Skeletal muscle cell (primary cell): Measurements from ENCODE around the gene RASAL2.
A peak's percentile ranks its signal among the peaks of the same experiment; 100 is the strongest.

ENCODE experiments used
- DNase-seq: peaks from one replicate; pipeline ENCODE4 v3.0.0-alpha.2; 2010; ENCODE audit warnings: low read depth
- H3K4me3 ChIP-seq: 2 replicates; pipeline ENCODE4 v1.5.1; 2011; ENCODE audit warnings: low read depth, mild to moderate bottlenecking, control low read depth, low read length, moderate library complexity

The RASAL2 gene

GRCh38 chr1:178266113-178266512 is 172.2 kb downstream of the RASAL2 start:
- H3K4me3 ChIP-seq = no peak overlapping the region
- DNase-seq = no peak

DNA sequence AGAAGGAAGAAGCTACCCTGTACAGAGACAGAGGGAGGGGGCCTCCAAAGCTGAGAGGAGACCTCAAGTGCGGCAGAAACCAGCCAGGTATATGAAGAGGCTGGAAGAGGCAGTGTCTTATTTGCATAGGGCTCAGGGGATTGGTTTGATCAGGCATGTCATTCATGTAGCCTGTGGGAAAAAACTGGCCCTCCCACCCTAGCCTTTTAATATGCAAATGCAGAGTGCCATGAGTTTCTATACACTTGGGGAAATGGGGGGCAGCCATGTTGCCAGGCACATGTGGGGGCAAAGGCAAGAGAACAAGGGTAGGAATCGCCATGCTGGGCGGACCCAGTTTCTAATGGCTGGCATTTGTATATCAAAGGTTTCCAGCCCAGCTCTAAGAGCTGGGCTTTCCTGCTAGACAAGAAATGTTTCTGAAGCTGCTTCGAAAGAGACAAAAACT is 172.7 kb downstream of the RASAL2 start:
- no peak overlapping the region for H3K4me3 ChIP-seq
- DNase-seq = no peak

GRCh38 chr1:178267646-178268094 is 173.8 kb downstream of the RASAL2 start:
- no peak for DNase-seq
- H3K4me3 ChIP-seq = no peak overlapping the region

GRCh38 chr1:178271471-178271870 is 177.6 kb downstream of the RASAL2 start:
- H3K4me3 ChIP-seq = no peak overlapping the region
- DNase-seq = no peak

DNA sequence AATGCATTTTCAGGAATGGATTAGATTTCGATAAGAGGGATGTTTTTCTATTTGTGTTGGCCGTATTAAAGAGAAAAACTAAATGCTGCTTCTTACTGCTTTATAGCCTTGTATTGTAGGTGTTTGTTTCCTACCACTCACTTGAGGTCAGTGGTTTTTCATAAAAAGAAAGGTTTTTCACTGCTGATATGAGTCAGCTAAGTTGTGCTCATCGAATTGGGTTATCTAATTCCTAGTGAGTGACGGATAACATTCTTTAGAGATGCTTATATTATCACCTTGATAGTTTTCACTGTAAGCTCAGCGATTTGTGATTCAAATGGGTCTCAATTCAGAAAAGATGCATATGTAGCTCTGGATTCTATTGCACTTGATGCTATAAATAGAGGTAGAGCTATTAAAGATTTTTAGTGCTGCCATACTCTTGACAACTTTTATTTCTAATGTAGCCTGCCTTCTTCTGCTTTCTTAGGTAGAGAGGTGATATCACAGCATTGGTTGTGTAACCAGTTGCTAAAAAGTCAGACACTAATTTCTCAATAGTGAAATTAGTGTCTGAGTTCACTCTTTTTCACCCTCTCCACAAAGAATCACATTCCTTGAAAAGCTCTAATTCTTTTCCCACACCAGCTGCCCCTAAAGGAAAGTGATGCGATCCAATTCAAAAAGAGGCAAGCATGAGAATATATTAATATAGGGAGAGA is 180.0 kb downstream of the RASAL2 start:
- DNase-seq = no peak

GRCh38 chr1:178275049-178275448 is 181.1 kb downstream of the RASAL2 start:
- no peak overlapping the region for H3K4me3 ChIP-seq
- DNase-seq = no peak

More for the DNA sequence above, 180.0 kb downstream of the RASAL2 start:
- no peak overlapping the region for H3K4me3 ChIP-seq

GRCh38 chr1:178275553-178275952 is 181.6 kb downstream of the RASAL2 start:
- no peak overlapping the region for H3K4me3 ChIP-seq
- no peak for DNase-seq

GRCh38 chr1:178277793-178278530 is 184.1 kb downstream of the RASAL2 start:
- no peak for DNase-seq
- H3K4me3 ChIP-seq = no peak overlapping the region

- H3K4me3 ChIP-seq = no peak overlapping the region
- no peak for DNase-seq
Measured at GRCh38 chr1:178278916-178279686, 185.2 kb downstream of the RASAL2 start.

- no peak overlapping the region for H3K4me3 ChIP-seq
- DNase-seq = peak; percentile 63
Measured at GRCh38 chr1:178282949-178283367, 189.1 kb downstream of the RASAL2 start.

DNA sequence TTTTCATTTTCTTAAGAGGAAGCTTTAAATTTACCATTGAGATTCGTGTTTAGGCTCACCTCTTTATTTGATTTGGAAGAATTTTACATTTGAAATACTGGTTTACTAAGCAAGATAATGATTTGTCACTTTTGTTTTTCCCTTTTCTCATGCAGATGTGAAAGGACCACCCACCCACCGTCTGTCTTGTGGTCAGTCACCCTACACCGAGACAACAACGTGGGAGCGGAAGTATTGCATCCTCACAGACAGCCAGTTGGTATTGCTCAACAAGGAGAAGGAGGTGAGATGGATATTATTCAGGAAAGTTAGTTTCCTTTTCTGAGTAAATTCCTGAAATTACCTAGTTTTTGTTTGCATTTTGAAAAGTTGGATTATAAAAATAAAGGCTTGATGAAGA is 189.5 kb downstream of the RASAL2 start:
- peak; percentile 69 for DNase-seq
- H3K4me3 ChIP-seq = no peak overlapping the region

GRCh38 chr1:178284058-178284457 is 190.2 kb downstream of the RASAL2 start:
- no peak overlapping the region for H3K4me3 ChIP-seq
- DNase-seq = no peak

DNA sequence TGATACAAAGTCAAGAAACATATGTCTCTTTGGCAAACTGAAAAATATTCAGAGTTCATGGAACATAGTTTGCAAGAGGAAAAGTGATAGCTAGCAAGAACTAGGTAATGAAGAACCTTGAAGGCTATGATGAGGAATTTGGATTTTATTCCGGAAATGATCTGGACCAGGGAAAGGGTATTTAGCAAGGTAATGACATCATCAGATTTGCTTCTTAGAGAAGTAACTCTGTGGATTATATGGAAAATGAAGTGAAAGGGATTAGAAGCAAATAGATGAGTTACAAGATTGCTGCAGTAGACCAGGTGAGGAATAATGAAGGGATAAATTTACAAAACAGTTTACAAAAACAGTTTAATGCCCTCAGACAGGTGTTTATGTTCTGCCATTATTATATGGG is 197.3 kb downstream of the RASAL2 start:
- DNase-seq = no peak
- H3K4me3 ChIP-seq = no peak overlapping the region

- H3K4me3 ChIP-seq = no peak overlapping the region
- no peak for DNase-seq
Measured at GRCh38 chr1:178294654-178295053, 200.8 kb downstream of the RASAL2 start.

DNA sequence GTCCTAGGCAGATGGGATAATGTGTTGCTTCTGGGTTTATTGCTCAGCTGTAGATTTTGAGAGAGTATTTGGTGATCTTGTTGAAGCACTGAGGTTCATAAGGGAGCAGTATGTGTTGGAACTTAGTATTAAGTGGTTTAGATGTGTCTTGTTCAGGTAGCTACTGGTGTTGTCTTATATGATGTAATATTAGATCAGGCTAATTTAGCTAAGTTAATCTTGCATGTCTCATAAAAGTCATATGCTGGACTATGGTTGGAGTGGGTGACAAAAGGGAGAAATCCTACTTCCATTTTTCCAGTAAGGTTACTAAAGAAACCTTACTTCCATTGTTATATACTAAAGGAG is 206.4 kb downstream of the RASAL2 start:
- no peak for DNase-seq
- H3K4me3 ChIP-seq = no peak overlapping the region

GRCh38 chr1:178301141-178301540 is 207.2 kb downstream of the RASAL2 start:
- no peak for DNase-seq
- no peak overlapping the region for H3K4me3 ChIP-seq

DNA sequence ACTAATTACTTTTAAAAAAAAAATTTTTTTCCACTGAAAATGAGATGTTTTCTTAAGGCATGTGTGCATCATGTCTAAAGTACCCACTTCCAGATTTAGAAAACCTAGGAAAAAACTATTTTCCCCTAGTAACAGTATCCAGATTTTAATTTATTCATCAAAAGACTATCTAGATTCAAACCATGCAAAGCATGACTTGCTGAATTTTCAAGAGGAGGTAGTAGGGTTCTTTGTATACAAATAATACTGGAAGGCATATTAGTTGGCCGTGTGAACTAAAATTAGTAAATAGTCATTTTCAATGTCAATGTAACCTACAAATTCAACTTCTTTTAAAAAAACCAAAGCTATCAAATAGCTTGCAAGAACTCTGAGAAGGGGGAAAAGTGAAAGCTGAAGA is 213.4 kb downstream of the RASAL2 start:
- DNase-seq = no peak

GRCh38 chr1:178308438-178308837 is 214.5 kb downstream of the RASAL2 start:
- no peak overlapping the region for H3K4me3 ChIP-seq
- DNase-seq = no peak

More for the DNA sequence above, 213.4 kb downstream of the RASAL2 start:
- H3K4me3 ChIP-seq = no peak overlapping the region

DNA sequence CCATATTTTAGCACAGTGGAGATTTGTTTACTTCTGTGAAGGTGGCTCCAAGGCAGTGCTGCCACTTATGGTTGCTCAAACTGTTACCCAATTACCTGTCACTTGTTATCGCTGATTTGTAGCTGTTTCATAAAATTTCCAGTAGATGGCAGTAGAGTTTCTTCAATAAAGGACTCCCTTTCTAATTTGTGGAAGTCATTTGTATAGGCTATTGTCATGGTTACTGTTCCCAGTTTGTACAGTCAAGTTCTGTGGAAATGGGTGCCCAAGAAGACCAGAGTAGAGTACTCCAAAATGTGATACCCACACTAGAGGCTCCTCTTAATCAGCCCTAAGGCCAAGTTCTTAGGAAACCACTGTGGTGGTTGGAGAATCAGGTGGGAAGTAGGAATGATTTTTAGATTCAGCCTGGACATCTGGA is 216.8 kb downstream of the RASAL2 start:
- peak; percentile 34 for DNase-seq

GRCh38 chr1:178311164-178311563 is 217.3 kb downstream of the RASAL2 start:
- no peak overlapping the region for H3K4me3 ChIP-seq
- DNase-seq = no peak

More for the DNA sequence above, 216.8 kb downstream of the RASAL2 start:
- H3K4me3 ChIP-seq = no peak overlapping the region
